Measurements from ENCODE around the gene MT1G. TPM values are rescaled to one million over a fixed set of nuclear protein-coding genes. Genes with fewer than 3 reads are reported as not detected.

MT1G gene
- total and polyA plus RNA-seq, 2 experiments from 2014 or later: 184 to 1,014 TPM

- Histone ChIP-seq H3K36me3 (ENCODE audit: insufficient read depth) (no peaks in the 10 kb centered on the region), H3K27ac (ENCODE audit: low read depth) (no peak overlapping the region), H3F3A (replicated peaks; ENCODE audit: low read depth) (peaks cover 7% of the 10 kb centered on the region; the same call in 1 of the 2 replicates), H3K9me2 (ENCODE audit: insufficient read depth) (no peaks in the 10 kb centered on the region), H3K79me2 (replicated peaks; ENCODE audit: insufficient read depth) (peaks cover 14% of the 10 kb centered on the region), H3K4me2 (no peak overlapping the region; the same call in 1 of the 2 replicates), H4K20me1 (replicated peaks; ENCODE audit: insufficient read depth) (no peaks in the 10 kb centered on the region), H3K27me3 (ENCODE audit: insufficient read depth) (peaks cover 24% of the 10 kb centered on the region), H3K4me3 (no peak overlapping the region), H2AFZ (no peak overlapping the region), H3K4me1 (ENCODE audit: insufficient read depth) (peaks cover 29% of the 10 kb centered on the region)
- Mint-ChIP-seq H3K9me3 (peaks cover 11% of the 10 kb centered on the region; the same call in 2 of the 3 replicates), H3K4me1 (peaks cover 26% of the 10 kb centered on the region), H3K27ac (0 out of 2 replicates have a peak overlapping the region, but pooled peaks have one; percentile 38), H3K36me3 (ENCODE audit: low read depth) (peaks cover 43% of the 10 kb centered on the region), H3K4me3 (peak overlapping the region; percentile 93), H3K27me3 (ENCODE audit: insufficient read depth, low read depth, poor library complexity) (peaks cover 29% of the 10 kb centered on the region)
- peak; percentile 64 for TF ChIP-seq POLR2AphosphoS5 (IDR thresholded peaks at IDR 0.05; ENCODE audit: low read depth)
- no peak for TF ChIP-seq EZH2 (IDR thresholded peaks at IDR 0.05; ENCODE audit: low read depth, unreplicated experiment)
- ATAC-seq: no peak
- no peak for DNase-seq (ENCODE audit: low spot score)
Observed at GRCh38 chr16:56684256-56684925, 16.5 kb upstream of the MT1G start.

GRCh38 chr16:56683424-56684172 lies 15.7 kb upstream of the MT1G start:
- Mint-ChIP-seq H3K9me3 (peaks cover 11% of the 10 kb centered on the region; the same call in 2 of the 3 replicates), H3K4me3 (peak overlapping the region; percentile 93), H3K27me3 (ENCODE audit: insufficient read depth, low read depth, poor library complexity) (peaks cover 26% of the 10 kb centered on the region), H3K36me3 (ENCODE audit: low read depth) (peaks cover 42% of the 10 kb centered on the region), H3K4me1 (peaks cover 24% of the 10 kb centered on the region), H3K27ac (no peak overlapping the region)
- H3K4me2 ChIP-seq: peak overlapping the region; percentile 96
- H3K9me2 ChIP-seq (ENCODE audit: insufficient read depth): no peaks in the 10 kb centered on the region
- H3K27me3 ChIP-seq (ENCODE audit: insufficient read depth): peaks cover 24% of the 10 kb centered on the region
- DNase-seq (ENCODE audit: low spot score) (peak; percentile 33), ATAC-seq (peak; percentile 4; the same call in 1 of the 3 replicates)
- H3K36me3 ChIP-seq (ENCODE audit: insufficient read depth): no peaks in the 10 kb centered on the region
- H3K4me3 ChIP-seq: peak overlapping the region; percentile 86
- peaks cover 14% of the 10 kb centered on the region for H3K79me2 ChIP-seq (replicated peaks; ENCODE audit: insufficient read depth)
- H4K20me1 ChIP-seq (replicated peaks; ENCODE audit: insufficient read depth): no peaks in the 10 kb centered on the region
- H3F3A ChIP-seq (replicated peaks; ENCODE audit: low read depth): peaks cover 7% of the 10 kb centered on the region; the same call in 1 of the 2 replicates
- no peak overlapping the region for H2AFZ ChIP-seq
- H3K27ac ChIP-seq (ENCODE audit: low read depth): no peak overlapping the region
- H3K4me1 ChIP-seq (ENCODE audit: insufficient read depth): peaks cover 27% of the 10 kb centered on the region
- TF ChIP-seq CTCF (conservative IDR thresholded peaks at IDR 0.05; ENCODE audit: low read depth in 2 of 2) (no peak), ZNF114 (CRISPR knock-in tag; IDR thresholded peaks at IDR 0.05) (no peak), JUNB (IDR thresholded peaks at IDR 0.05; ENCODE audit: unreplicated experiment) (no peak), POLR2AphosphoS5 (IDR thresholded peaks at IDR 0.05; ENCODE audit: low read depth) (no peak), REST (IDR thresholded peaks at IDR 0.05; ENCODE audit: unreplicated experiment) (no peak), EZH2 (IDR thresholded peaks at IDR 0.05; ENCODE audit: low read depth, unreplicated experiment) (no peak), NANOG (IDR thresholded peaks at IDR 0.05; ENCODE audit: borderline replicate concordance) (no peak), ETS1 (IDR thresholded peaks at IDR 0.05) (no peak), STAT1 (IDR thresholded peaks at IDR 0.05; ENCODE audit: unreplicated experiment) (no peak), EZH2phosphoT487 (IDR thresholded peaks at IDR 0.05; ENCODE audit: unreplicated experiment) (no peak), ZNF331 (CRISPR knock-in tag; IDR thresholded peaks at IDR 0.05; ENCODE audit: low read depth) (no peak)

Measured in GM23338 (cell line).